ENCODE measurements around the gene CDK10.

GRCh38 chr16:89667633-89668032 lies 18.9 kb upstream of the CDK10 start:
- TF ChIP-seq, protein P1, sequence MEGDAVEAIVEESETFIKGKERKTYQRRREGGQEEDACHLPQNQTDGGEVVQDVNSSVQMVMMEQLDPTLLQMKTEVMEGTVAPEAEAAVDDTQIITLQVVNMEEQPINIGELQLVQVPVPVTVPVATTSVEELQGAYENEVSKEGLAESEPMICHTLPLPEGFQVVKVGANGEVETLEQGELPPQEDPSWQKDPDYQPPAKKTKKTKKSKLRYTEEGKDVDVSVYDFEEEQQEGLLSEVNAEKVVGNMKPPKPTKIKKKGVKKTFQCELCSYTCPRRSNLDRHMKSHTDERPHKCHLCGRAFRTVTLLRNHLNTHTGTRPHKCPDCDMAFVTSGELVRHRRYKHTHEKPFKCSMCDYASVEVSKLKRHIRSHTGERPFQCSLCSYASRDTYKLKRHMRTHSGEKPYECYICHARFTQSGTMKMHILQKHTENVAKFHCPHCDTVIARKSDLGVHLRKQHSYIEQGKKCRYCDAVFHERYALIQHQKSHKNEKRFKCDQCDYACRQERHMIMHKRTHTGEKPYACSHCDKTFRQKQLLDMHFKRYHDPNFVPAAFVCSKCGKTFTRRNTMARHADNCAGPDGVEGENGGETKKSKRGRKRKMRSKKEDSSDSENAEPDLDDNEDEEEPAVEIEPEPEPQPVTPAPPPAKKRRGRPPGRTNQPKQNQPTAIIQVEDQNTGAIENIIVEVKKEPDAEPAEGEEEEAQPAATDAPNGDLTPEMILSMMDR (IDR thresholded peaks at IDR 0.05) = no peak
- no peak for TF ChIP-seq POLR2AphosphoS5 (IDR thresholded peaks at IDR 0.05)
- no peak for TF ChIP-seq POLR2A (IDR thresholded peaks at IDR 0.05; ENCODE audit: low read depth)

All from esophagus muscularis mucosa (tissue), 3 donors.